Liver (tissue), 9 donors: Measurements from ENCODE around the gene GAL. TPM values are rescaled to one million over a fixed set of nuclear protein-coding genes. Genes with fewer than 3 reads are reported as not detected.

Experiments
- DNase-seq: peaks from one replicate; pipeline ENCODE4 v3.0.0-alpha.2; 2017; ENCODE audit warnings: low spot score
- H3K27ac ChIP-seq, 2 donors: one replicate each; pipeline ENCODE4 v1.7.0; 2013; ENCODE audit warnings: inconsistent platforms in 2 of 2, low read length in 2 of 2, control low read depth in 1 of 2, low read depth in 1 of 2, mild to moderate bottlenecking in 1 of 2
- H3K27me3 ChIP-seq, 4 donors: one replicate each; pipeline versions ENCODE4 v1.6.1 to v1.7.0; 2013; ENCODE audit warnings: low read length in 3 of 4, inconsistent platforms in 1 of 4, mild to moderate bottlenecking in 1 of 4, moderate library complexity in 1 of 4; ENCODE audit not compliant: control insufficient read depth in 4 of 4, insufficient read depth in 4 of 4
- H3K36me3 ChIP-seq, 4 donors: one replicate each; pipeline versions ENCODE4 v1.6.1 to v1.7.0; 2013; ENCODE audit warnings: low read length in 3 of 4, mild to moderate bottlenecking in 3 of 4, low read depth in 1 of 4, moderate library complexity in 1 of 4; ENCODE audit not compliant: control insufficient read depth in 4 of 4, insufficient read depth in 3 of 4
- H3K4me1 ChIP-seq, 4 donors: one replicate each; pipeline versions ENCODE4 v1.6.1 to v1.7.0; 2013; ENCODE audit warnings: low read length in 3 of 4, mild to moderate bottlenecking in 3 of 4, moderate library complexity in 1 of 4; ENCODE audit not compliant: control insufficient read depth in 4 of 4, insufficient read depth in 4 of 4
- H3K4me3 ChIP-seq, 3 donors: one replicate each; pipeline versions ENCODE4 v1.6.1 to v1.7.0; 2013; ENCODE audit warnings: low read length in 3 of 3, control low read depth in 1 of 3, low read depth in 1 of 3, mild to moderate bottlenecking in 1 of 3
- H3K9ac ChIP-seq, 2 donors: one replicate each; pipeline ENCODE4 v1.7.0; 2013; ENCODE audit warnings: low read length in 2 of 2, mild to moderate bottlenecking in 2 of 2, moderate library complexity in 2 of 2, control low read depth in 1 of 2, low read depth in 1 of 2
- H3K9me3 ChIP-seq, 4 donors: one replicate each; pipeline versions ENCODE4 v1.6.1 to v1.7.0; 2013; ENCODE audit warnings: low read length in 3 of 4; ENCODE audit not compliant: control insufficient read depth in 4 of 4
- EGR1 ChIP-seq, 2 donors: IDR thresholded peaks; 2 replicates each; pipeline ENCODE4 v1.6.1; 2016 to 2018; ENCODE audit warnings: antibody characterized with exemption in 2 of 2, low read depth in 2 of 2
- FOXA1 ChIP-seq: IDR thresholded peaks from 2 replicates; pipeline ENCODE4 v1.6.1; 2016; ENCODE audit warnings: antibody characterized with exemption
- HNF4A ChIP-seq, 2 donors: conservative IDR thresholded peaks; 2 replicates each; pipeline ENCODE4 v1.6.1; 2016; ENCODE audit warnings: antibody characterized with exemption in 2 of 2, mild to moderate bottlenecking in 2 of 2
- HNF4G ChIP-seq: IDR thresholded peaks from 2 replicates; pipeline ENCODE4 v1.6.1; 2016; ENCODE audit warnings: antibody characterized with exemption
- JUND ChIP-seq, 2 donors: IDR thresholded peaks; 2 replicates each; pipeline ENCODE4 v1.6.1; 2016; ENCODE audit warnings: antibody characterized with exemption in 2 of 2
- RAD21 ChIP-seq, 2 donors: IDR thresholded peaks; 2 replicates each; pipeline ENCODE4 v1.6.1; 2016; ENCODE audit warnings: antibody characterized with exemption in 2 of 2, mild to moderate bottlenecking in 2 of 2
- RXRA ChIP-seq, 2 donors: IDR thresholded peaks; 2 replicates each; pipeline ENCODE4 v1.6.1; 2017 to 2018; ENCODE audit warnings: antibody characterized with exemption in 2 of 2, mild to moderate bottlenecking in 1 of 2
- SP1 ChIP-seq: IDR thresholded peaks from 2 replicates; pipeline ENCODE4 v1.6.1; 2018; ENCODE audit warnings: antibody characterized with exemption, mild to moderate bottlenecking
- TAF1 ChIP-seq: conservative IDR thresholded peaks from 2 replicates; pipeline ENCODE4 v1.6.1; 2016; ENCODE audit warnings: antibody characterized with exemption, mild to moderate bottlenecking
- WGBS: extraction: QIAGEN DNeasy Blood & Tissue Kit; methylation state at CpG from one replicate; pipeline ENCODE4 v1.1.7; 2013; 5-methylcytosine and 5-hydroxymethylcytosine counted together
- polyA plus RNA-seq, 2 donors: library from polyadenylated mRNA; stranded (reverse) in 1 of 2; unstranded in 1 of 2; fragments of 200-250 nt in 1 of 2; fragments of >200 nt in 1 of 2; fragmentation: Nextera tagmentation in 1 of 2; extraction: Ambion mirVana in 1 of 2; gene quantifications; one replicate each; pipeline versions ENCODE4 v1.2.1 to v1.2.3, GENCODE V29; 2013 to 2015
- total RNA-seq, 2 donors: library from RNA; depleted of rRNA; stranded (reverse); fragments of >200 nt; gene quantifications; one replicate each; pipeline ENCODE4 v1.2.3, GENCODE V29; 2014
- TF ChIP-seq, protein P1 (sequence below): IDR thresholded peaks from 2 replicates; pipeline ENCODE4 v1.6.1; 2016; ENCODE audit warnings: antibody characterized with exemption
- TF ChIP-seq, protein P2 (sequence below): IDR thresholded peaks from 2 replicates; pipeline ENCODE4 v1.6.1; 2016; ENCODE audit warnings: antibody characterized with exemption, mild to moderate bottlenecking
- TF ChIP-seq, protein P3 (sequence below): IDR thresholded peaks from 2 replicates; pipeline ENCODE4 v1.6.1; 2016; ENCODE audit warnings: antibody characterized with exemption
- donor health status: healthy.
- donor health status: healthy.
- donor health status: healthy.
- donor health status: healthy.
- donor health status: healthy.

The GAL gene
- total and polyA plus RNA-seq, 4 donors: 0.47 TPM; not detected in 3

DNA sequence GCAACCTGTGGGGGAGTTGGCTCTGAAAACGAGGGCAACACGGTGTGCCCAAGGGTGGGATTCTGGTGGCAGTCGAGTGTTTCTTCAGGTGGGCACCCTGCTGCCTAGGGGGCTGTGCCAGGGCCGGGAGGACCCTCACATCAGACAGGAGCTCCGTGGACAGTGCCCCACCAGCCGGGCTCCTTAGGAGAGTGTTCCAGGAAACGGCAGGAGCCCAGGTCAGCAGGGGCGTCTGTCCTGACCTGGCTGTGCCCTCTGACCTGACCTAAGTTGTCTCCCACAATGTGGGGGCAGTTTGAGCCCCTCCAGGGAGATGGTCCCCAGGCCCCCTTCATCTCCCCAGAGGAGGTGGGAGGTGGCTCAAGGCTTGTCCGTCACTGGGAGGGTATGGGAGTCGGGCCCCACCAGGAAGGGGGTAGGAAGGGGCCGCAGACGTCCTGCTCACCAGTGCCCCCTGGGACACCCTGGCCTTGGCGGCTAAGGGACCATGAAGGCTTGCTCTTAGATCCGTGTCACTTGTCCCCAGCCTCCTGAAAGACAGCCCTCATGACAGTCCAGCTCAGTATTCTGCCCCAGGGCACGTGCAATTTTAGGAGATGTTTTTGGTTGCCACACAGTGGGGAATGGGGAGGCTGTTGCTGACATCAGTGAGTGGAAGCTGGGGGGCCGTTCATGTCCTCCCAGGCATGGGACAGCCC, 32.2 kb upstream of the GAL start:
- no peak overlapping the region for H3K27ac ChIP-seq
- peaks cover 4 to 13% (median 10%) of the 10 kb centered on the region in 4 donors for H3K9me3 ChIP-seq
- no peak for DNase-seq
- 63% methylated on average over 16 of the region's 16 CpGs for WGBS
- H3K4me3 ChIP-seq: no peak overlapping the region
- H3K4me1 ChIP-seq: no peaks in the 10 kb centered on the region
- no peak overlapping the region for H3K9ac ChIP-seq
- TF ChIP-seq, protein P1, sequence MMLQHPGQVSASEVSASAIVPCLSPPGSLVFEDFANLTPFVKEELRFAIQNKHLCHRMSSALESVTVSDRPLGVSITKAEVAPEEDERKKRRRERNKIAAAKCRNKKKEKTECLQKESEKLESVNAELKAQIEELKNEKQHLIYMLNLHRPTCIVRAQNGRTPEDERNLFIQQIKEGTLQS: no peak
- TF ChIP-seq RAD21 (IDR thresholded peaks at IDR 0.05): no peak
- TF ChIP-seq FOXA1: no peak
- TF ChIP-seq RXRA (IDR thresholded peaks at IDR 0.05): no peak
- TF ChIP-seq, protein P2, sequence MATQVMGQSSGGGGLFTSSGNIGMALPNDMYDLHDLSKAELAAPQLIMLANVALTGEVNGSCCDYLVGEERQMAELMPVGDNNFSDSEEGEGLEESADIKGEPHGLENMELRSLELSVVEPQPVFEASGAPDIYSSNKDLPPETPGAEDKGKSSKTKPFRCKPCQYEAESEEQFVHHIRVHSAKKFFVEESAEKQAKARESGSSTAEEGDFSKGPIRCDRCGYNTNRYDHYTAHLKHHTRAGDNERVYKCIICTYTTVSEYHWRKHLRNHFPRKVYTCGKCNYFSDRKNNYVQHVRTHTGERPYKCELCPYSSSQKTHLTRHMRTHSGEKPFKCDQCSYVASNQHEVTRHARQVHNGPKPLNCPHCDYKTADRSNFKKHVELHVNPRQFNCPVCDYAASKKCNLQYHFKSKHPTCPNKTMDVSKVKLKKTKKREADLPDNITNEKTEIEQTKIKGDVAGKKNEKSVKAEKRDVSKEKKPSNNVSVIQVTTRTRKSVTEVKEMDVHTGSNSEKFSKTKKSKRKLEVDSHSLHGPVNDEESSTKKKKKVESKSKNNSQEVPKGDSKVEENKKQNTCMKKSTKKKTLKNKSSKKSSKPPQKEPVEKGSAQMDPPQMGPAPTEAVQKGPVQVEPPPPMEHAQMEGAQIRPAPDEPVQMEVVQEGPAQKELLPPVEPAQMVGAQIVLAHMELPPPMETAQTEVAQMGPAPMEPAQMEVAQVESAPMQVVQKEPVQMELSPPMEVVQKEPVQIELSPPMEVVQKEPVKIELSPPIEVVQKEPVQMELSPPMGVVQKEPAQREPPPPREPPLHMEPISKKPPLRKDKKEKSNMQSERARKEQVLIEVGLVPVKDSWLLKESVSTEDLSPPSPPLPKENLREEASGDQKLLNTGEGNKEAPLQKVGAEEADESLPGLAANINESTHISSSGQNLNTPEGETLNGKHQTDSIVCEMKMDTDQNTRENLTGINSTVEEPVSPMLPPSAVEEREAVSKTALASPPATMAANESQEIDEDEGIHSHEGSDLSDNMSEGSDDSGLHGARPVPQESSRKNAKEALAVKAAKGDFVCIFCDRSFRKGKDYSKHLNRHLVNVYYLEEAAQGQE: no peak
- no peaks in the 10 kb centered on the region for H3K27me3 ChIP-seq
- H3K36me3 ChIP-seq: no peaks in the 10 kb centered on the region

DNA sequence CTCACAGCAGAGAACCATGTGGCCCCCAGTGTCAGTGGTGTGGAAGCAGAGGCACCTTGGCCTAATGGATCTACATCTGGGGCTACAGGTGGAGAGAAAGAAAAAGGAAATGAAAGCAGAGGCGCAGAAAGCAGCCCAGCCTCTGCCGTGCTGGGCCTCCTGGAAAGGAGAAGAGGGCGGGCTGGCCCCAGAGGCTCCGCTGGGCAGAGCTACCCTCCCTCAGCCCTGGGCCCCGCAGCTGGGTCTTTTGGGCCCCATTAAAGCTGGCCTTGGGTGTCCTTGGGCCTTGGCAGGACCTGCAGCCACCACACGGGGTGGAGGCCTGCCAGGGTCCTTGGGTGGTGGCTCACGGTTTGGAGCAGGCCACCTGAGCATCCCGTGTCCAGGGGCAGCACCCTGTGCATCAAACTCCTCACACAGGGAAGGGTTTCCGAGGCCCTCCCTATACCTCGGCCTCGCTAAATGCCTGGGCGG, 31.6 kb upstream of the GAL start:
- TF ChIP-seq HNF4G (no peak), HNF4A (conservative IDR thresholded peaks at IDR 0.05) (no peak), FOXA1 (no peak), JUND (IDR thresholded peaks at IDR 0.05) (no peak), TAF1 (no peak), RAD21 (IDR thresholded peaks at IDR 0.05) (no peak), EGR1 (IDR thresholded peaks at IDR 0.05; ENCODE audit: low read depth in 2 of 2) (no peak), SP1 (no peak)
- TF ChIP-seq, protein P1: no peak
- TF ChIP-seq, protein P3, sequence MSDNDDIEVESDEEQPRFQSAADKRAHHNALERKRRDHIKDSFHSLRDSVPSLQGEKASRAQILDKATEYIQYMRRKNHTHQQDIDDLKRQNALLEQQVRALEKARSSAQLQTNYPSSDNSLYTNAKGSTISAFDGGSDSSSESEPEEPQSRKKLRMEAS: no peak
- H3K9ac ChIP-seq: no peak overlapping the region
- no peak overlapping the region for H3K4me3 ChIP-seq
- H3K27me3 ChIP-seq: no peaks in the 10 kb centered on the region
- H3K36me3 ChIP-seq: no peaks in the 10 kb centered on the region
- peaks cover 0 to 8% (median 4%) of the 10 kb centered on the region in 4 donors for H3K9me3 ChIP-seq
- DNase-seq: no peak
- no peak overlapping the region for H3K27ac ChIP-seq
- no peaks in the 10 kb centered on the region for H3K4me1 ChIP-seq
- 85% methylated on average over 12 of the region's 12 CpGs for WGBS
